ENCODE results near the gene CAND1. TPM values are rescaled to one million over a fixed set of nuclear protein-coding genes. Genes with fewer than 3 reads are reported as not detected.

Gene CAND1
- total RNA-seq, 1 donor from 2014 or later: 219 TPM

DNA sequence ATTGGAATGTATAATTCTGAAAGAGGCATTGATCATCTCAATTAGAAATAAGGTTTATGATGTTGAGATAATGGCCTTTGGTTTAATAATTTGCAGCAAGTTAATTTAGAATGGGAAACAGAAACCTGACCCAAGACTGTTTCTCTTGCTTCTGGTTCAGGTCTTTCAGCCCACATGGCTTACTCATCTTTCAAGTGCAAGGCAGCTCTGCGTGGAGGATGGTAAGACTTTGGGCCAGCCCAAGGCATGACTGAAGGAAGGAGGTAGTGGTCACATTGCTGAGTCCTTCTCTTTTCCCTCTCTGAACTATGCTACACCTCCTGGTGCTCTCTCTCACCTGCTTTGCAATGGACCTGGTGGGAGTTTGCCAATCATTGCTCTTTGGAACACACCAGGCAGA, 98.7 kb downstream of the CAND1 start:
- peaks cover 12% of the 10 kb centered on the region for H3K9me3 Mint-ChIP-seq
- no peaks in the 10 kb centered on the region for H3K27me3 Mint-ChIP-seq
- H3K36me3 Mint-ChIP-seq: no peaks in the 10 kb centered on the region
- peaks cover 14% of the 10 kb centered on the region for H3K4me1 Mint-ChIP-seq (ENCODE audit: unreplicated experiment)
- no peak overlapping the region for H3K27ac Mint-ChIP-seq
- TF ChIP-seq, protein P1, sequence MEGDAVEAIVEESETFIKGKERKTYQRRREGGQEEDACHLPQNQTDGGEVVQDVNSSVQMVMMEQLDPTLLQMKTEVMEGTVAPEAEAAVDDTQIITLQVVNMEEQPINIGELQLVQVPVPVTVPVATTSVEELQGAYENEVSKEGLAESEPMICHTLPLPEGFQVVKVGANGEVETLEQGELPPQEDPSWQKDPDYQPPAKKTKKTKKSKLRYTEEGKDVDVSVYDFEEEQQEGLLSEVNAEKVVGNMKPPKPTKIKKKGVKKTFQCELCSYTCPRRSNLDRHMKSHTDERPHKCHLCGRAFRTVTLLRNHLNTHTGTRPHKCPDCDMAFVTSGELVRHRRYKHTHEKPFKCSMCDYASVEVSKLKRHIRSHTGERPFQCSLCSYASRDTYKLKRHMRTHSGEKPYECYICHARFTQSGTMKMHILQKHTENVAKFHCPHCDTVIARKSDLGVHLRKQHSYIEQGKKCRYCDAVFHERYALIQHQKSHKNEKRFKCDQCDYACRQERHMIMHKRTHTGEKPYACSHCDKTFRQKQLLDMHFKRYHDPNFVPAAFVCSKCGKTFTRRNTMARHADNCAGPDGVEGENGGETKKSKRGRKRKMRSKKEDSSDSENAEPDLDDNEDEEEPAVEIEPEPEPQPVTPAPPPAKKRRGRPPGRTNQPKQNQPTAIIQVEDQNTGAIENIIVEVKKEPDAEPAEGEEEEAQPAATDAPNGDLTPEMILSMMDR (conservative IDR thresholded peaks at IDR 0.05): no peak
- H3K4me3 Mint-ChIP-seq: no peak overlapping the region
- no peak for DNase-seq (ENCODE audit: extremely low spot score, unreplicated experiment)

Measured in type B pancreatic cell (in vitro differentiated cells).